A549 (cell line): ENCODE results near the gene MRPL2. TPM values are rescaled to one million over a fixed set of nuclear protein-coding genes. Genes with fewer than 3 reads are reported as not detected.

Experiments used
- ATAC-seq, 2 experiments: fragments of 200-7000 bp in 1 of 2; fragments of >200 bp in 1 of 2; cut with Nextera tagmentation in 1 of 2; cut with Tn5 transposase in 1 of 2; 3 replicates each; pipeline versions ENCODE4 v1.8.0 to v1.9.1; 2018 to 2020; ENCODE audit warnings: mild to moderate bottlenecking in 1 of 2, moderate library complexity in 1 of 2
- CTCF ChIA-PET: fragments of 300-600 bp; sonication (Branson Sonifier 250); formaldehyde crosslinking; extraction: SDS; loops from one replicate; lab custom pipeline; 2021; ENCODE audit warnings: antibody characterized with exemption, inconsistent platforms; lab: Yijun Ruan, JAX
- POLR2A ChIA-PET: fragments of 350-600 bp; formaldehyde crosslinking; extraction: SDS; loops from one replicate; lab custom pipeline; 2021; ENCODE audit warnings: antibody characterized with exemption, inconsistent platforms; lab: Yijun Ruan, JAX
- DNase-seq, 2 experiments: peaks; one replicate each; pipeline versions ENCODE4 v3.0.0 to v3.0.0-alpha.2; 2011 to 2016; ENCODE audit warnings: low read depth in 1 of 2, low spot score in 1 of 2
- FAIRE-seq: peaks from 2 replicates; lab custom pipeline; 2011; peaks lifted over from hg19 to GRCh38; lab: Jason Lieb, UNC
- H3K27ac ChIP-seq, 2 experiments: fragments of >200 bp; sonication (Bioruptor Twin); formaldehyde crosslinking; 3 replicates each; pipeline ENCODE4 v1.5.1; 2016 to 2017
- H3K4me1 ChIP-seq: fragments of >200 bp; sonication (Bioruptor Twin); formaldehyde crosslinking; 3 replicates; pipeline ENCODE4 v1.6.1; 2016
- H3K4me2 ChIP-seq: fragments of >200 bp; sonication (Bioruptor Twin); formaldehyde crosslinking; 3 replicates; pipeline ENCODE4 v1.6.1; 2016
- H3K4me3 ChIP-seq: fragments of >200 bp; sonication (Bioruptor Twin); formaldehyde crosslinking; 3 replicates; pipeline ENCODE4 v1.5.1; 2016
- H3K9me3 ChIP-seq: fragments of >200 bp; sonication (Bioruptor Twin); formaldehyde crosslinking; 3 replicates; pipeline ENCODE4 v1.6.1; 2016
- ATOH8 ChIP-seq: fragments of 250-450 bp; sonication (Bioruptor Pico); IDR thresholded peaks from 2 replicates; pipeline ENCODE4 v1.5.0; 2020; ENCODE audit warnings: low read depth, mild to moderate bottlenecking, moderate library complexity
- CEBPB ChIP-seq, 2 experiments: fragments of >200 bp in 1 of 2; sonication (Bioruptor Twin) in 1 of 2; formaldehyde crosslinking in 1 of 2; IDR thresholded peaks; 2 replicates each; pipeline ENCODE4 v1.6.1; 2012 to 2016
- CHD2 ChIP-seq: fragments of 150-350 bp; IDR thresholded peaks from 2 replicates; pipeline ENCODE4 v1.6.1; 2014; ENCODE audit warnings: low read length; ENCODE audit not compliant: partially characterized antibody
- CTCF ChIP-seq: fragments of >200 bp; sonication (Bioruptor Twin); formaldehyde crosslinking; IDR thresholded peaks from 3 replicates; pipeline ENCODE4 v1.5.1; 2016
- EHMT2 ChIP-seq: fragments of 200-600 bp; sonication (generic); IDR thresholded peaks from 2 replicates; pipeline ENCODE4 v1.6.1; 2016; ENCODE audit warnings: antibody characterized with exemption, low read depth, mild to moderate bottlenecking, moderate library complexity
- ELK1 ChIP-seq: fragments of 150-350 bp; IDR thresholded peaks from 2 replicates; pipeline ENCODE4 v1.6.1; 2014; ENCODE audit warnings: low read depth, mild to moderate bottlenecking, low read length
- EP300 ChIP-seq, 2 experiments: fragments of >200 bp; sonication (Bioruptor Twin); formaldehyde crosslinking; IDR thresholded peaks; 2 replicates in 1 of 2; 3 replicates in 1 of 2; pipeline ENCODE4 v1.6.1; 2016 to 2017
- ESRRA ChIP-seq: fragments of 150-350 bp; IDR thresholded peaks from 2 replicates; pipeline ENCODE4 v1.6.1; 2014; ENCODE audit warnings: mild to moderate bottlenecking, low read length, borderline replicate concordance
- FOSB ChIP-seq: fragments of 250-450 bp; sonication (Bioruptor Pico); IDR thresholded peaks from 2 replicates; pipeline ENCODE4 v1.5.0; 2020; ENCODE audit warnings: mild to moderate bottlenecking, moderate library complexity
- FOSL2 ChIP-seq, 2 experiments: fragments of 450-650 bp in 1 of 2; fragments of >200 bp in 1 of 2; sonication (Bioruptor Twin) in 1 of 2; formaldehyde crosslinking; IDR thresholded peaks; 2 replicates each; pipeline versions ENCODE4 v1.5.0 to v1.6.1; 2016 to 2020; ENCODE audit warnings: mild to moderate bottlenecking in 1 of 2, moderate library complexity in 1 of 2
- HDAC2 ChIP-seq: fragments of 200-600 bp; sonication (generic); IDR thresholded peaks from 2 replicates; pipeline ENCODE4 v1.6.1; 2016
- HES2 ChIP-seq: fragments of >200 bp; sonication (Bioruptor Twin); formaldehyde crosslinking; IDR thresholded peaks from 2 replicates; pipeline ENCODE4 v1.6.1; 2016
- HEYL ChIP-seq: fragments of 250-450 bp; sonication (Bioruptor Pico); IDR thresholded peaks from 2 replicates; pipeline ENCODE4 v1.8.0; 2021; ENCODE audit warnings: mild to moderate bottlenecking, moderate library complexity
- HOXB5 ChIP-seq: fragments of 250-450 bp; sonication (Bioruptor Pico); IDR thresholded peaks from 2 replicates; pipeline ENCODE4 v1.5.0; 2020; ENCODE audit warnings: mild to moderate bottlenecking, moderate library complexity
- KDM5A ChIP-seq: fragments of 200-600 bp; sonication (generic); IDR thresholded peaks from 2 replicates; pipeline ENCODE4 v1.6.1; 2016; ENCODE audit warnings: antibody characterized with exemption, mild to moderate bottlenecking
- MYC ChIP-seq: IDR thresholded peaks from 2 replicates; pipeline ENCODE4 v1.6.1; 2012; ENCODE audit warnings: mild to moderate bottlenecking, inconsistent platforms, low read length, improper control_type of control experiment, borderline replicate concordance
- RAD21 ChIP-seq, 2 experiments: fragments of >200 bp in 1 of 2; sonication (Bioruptor Twin) in 1 of 2; formaldehyde crosslinking in 1 of 2; IDR thresholded peaks in 1 of 2; conservative IDR thresholded peaks in 1 of 2; 2 replicates in 1 of 2; 3 replicates in 1 of 2; pipeline ENCODE4 v1.6.1; 2012 to 2018; ENCODE audit warnings: inconsistent platforms in 1 of 2
- SREBF2 ChIP-seq: fragments of 450-650 bp; IDR thresholded peaks from 2 replicates; pipeline ENCODE4 v1.6.1; 2014; ENCODE audit warnings: mild to moderate bottlenecking, moderate library complexity
- TFCP2L1 ChIP-seq: fragments of 250-450 bp; sonication (Bioruptor Pico); IDR thresholded peaks from 2 replicates; pipeline ENCODE4 v1.5.0; 2021; ENCODE audit warnings: mild to moderate bottlenecking
- TP53 ChIP-seq: fragments of 250-450 bp; sonication (Bioruptor Pico); IDR thresholded peaks from 2 replicates; pipeline ENCODE4 v1.5.0; 2021; ENCODE audit warnings: mild to moderate bottlenecking, moderate library complexity
- USF2 ChIP-seq: fragments of 450-650 bp; IDR thresholded peaks from 2 replicates; pipeline ENCODE4 v1.6.1; 2014; ENCODE audit warnings: antibody characterized with exemption
- ZC3H11A ChIP-seq: fragments of 450-650 bp; IDR thresholded peaks from 2 replicates; pipeline ENCODE4 v1.6.1; 2014; ENCODE audit warnings: antibody characterized with exemption, mild to moderate bottlenecking
- WGBS: methylation state at CpG from one replicate; pipeline ENCODE4 v1.1.6; 2017; ENCODE audit errors: missing lambda C conversion rate; 5-methylcytosine and 5-hydroxymethylcytosine counted together
- polyA plus RNA-seq, 4 experiments: library from polyadenylated mRNA; depleted of rRNA in 3 of 4; stranded (reverse); fragments of >200 nt; fragmentation: RNase III in 1 of 4; extraction: RNeasy Plus Mini Kit Qiagen cat#74134 plus additional on column Dnase treatment in 1 of 4; gene quantifications; 2 replicates in 3 of 4; 3 replicates in 1 of 4; pipeline ENCODE4 v1.2.3, GENCODE V29; 2011 to 2017

MRPL2 gene
- polyA plus RNA-seq, 2 of the 4 experiments (the other 2 are of a cell fraction), result 33.7 to 51.9 TPM

GRCh38 chr6:43081043-43081442 lies 21.8 kb upstream of the MRPL2 start:
- DNase-seq (no peak), FAIRE-seq (no peak), ATAC-seq (no peak)
- Histone ChIP-seq H3K4me3 (no peak overlapping the region), H3K9me3 (no peaks in the 10 kb centered on the region), H3K4me2 (no peak overlapping the region), H3K27ac (no peak overlapping the region), H3K4me1 (no peaks in the 10 kb centered on the region; the same call in 2 of the 3 replicates)
- 92% methylated on average over 4 of the region's 4 CpGs for WGBS
- no peak for TF ChIP-seq TFCP2L1 (CRISPR knock-in tag)
- TF ChIP-seq RAD21 (conservative IDR thresholded peaks at IDR 0.05 in 1 of 2, IDR thresholded peaks at IDR 0.05 in 1 of 2), result no peak
- TF ChIP-seq ATOH8 (CRISPR knock-in tag), result no peak
- TF ChIP-seq ELK1, result no peak
- no peak for TF ChIP-seq HDAC2
- no peak for TF ChIP-seq SREBF2
- TF ChIP-seq CHD2, result no peak
- TF ChIP-seq CTCF, result no peak
- CTCF ChIA-PET, result interaction anchor here (0.6 to 1.1 kb wide), 2 partner anchors 18 to 19 kb away, joined by 3 read pairs; no protein-coding TSS in a partner anchor
- POLR2A ChIA-PET, result no interaction called here

GRCh38 chr6:43078691-43079090 lies 19.5 kb upstream of the MRPL2 start:
- Histone ChIP-seq H3K4me3 (no peak overlapping the region), H3K4me2 (no peak overlapping the region), H3K27ac (no peak overlapping the region), H3K4me1 (peaks cover 6% of the 10 kb centered on the region; the same call in 2 of the 3 replicates)
- ATAC-seq (no peak), DNase-seq (no peak), FAIRE-seq (no peak)
- POLR2A ChIA-PET, result no interaction called here
- 93% methylated on average over 2 of the region's 2 CpGs for WGBS
- CTCF ChIA-PET, result no interaction called here
- TF ChIP-seq ATOH8 (CRISPR knock-in tag) (no peak), MYC (no peak), HOXB5 (CRISPR knock-in tag) (no peak), USF2 (no peak), TP53 (no peak), EHMT2 (no peak), HEYL (no peak), RAD21 (conservative IDR thresholded peaks at IDR 0.05 in 1 of 2, IDR thresholded peaks at IDR 0.05 in 1 of 2) (no peak), EP300 (IDR thresholded peaks at IDR 0.05) (no peak), HES2 (no peak), KDM5A (no peak), ZC3H11A (no peak), TFCP2L1 (CRISPR knock-in tag) (no peak), FOSB (CRISPR knock-in tag) (no peak), CEBPB (IDR thresholded peaks at IDR 0.05) (no peak), ESRRA (no peak), FOSL2 (IDR thresholded peaks at IDR 0.05) (no peak), FOSL2 (CRISPR knock-in tag; IDR thresholded peaks at IDR 0.05) (no peak)
- TF ChIP-seq, all 56 proteins: peak for 0
- H3K9me3 ChIP-seq, result no peaks in the 10 kb centered on the region
